Stimulated activated CD4-positive, alpha-beta T cell treated with anti-CD3 and anti-CD28 coated beads, Interleukin-1b, Interleukin-23, amount 100 ng/mL, for 4 hours (primary cell): ENCODE data around the gene ZNF385B.
"Not testable (repeated sequence)": the region's sequence is repeated elsewhere in the genome, so short reads cannot be mapped to it uniquely, and the experiment has no call there.

Source experiments
- DNase-seq, 2 donors: peaks; one replicate each; pipeline ENCODE4 v3.0.0-alpha.2; 2020; ENCODE audit warnings: low read depth in 2 of 2

Gene ZNF385B

GRCh38 chr2:179861416-179862067, at the start of gene ZNF385B:
Gene ZNF385B, minus strand, starts transcription at chr2:179861612.
- no peak for DNase-seq

- DNase-seq, result no peak
Observed at GRCh38 chr2:179910735-179911113, 49.3 kb upstream of the ZNF385B start.

DNA sequence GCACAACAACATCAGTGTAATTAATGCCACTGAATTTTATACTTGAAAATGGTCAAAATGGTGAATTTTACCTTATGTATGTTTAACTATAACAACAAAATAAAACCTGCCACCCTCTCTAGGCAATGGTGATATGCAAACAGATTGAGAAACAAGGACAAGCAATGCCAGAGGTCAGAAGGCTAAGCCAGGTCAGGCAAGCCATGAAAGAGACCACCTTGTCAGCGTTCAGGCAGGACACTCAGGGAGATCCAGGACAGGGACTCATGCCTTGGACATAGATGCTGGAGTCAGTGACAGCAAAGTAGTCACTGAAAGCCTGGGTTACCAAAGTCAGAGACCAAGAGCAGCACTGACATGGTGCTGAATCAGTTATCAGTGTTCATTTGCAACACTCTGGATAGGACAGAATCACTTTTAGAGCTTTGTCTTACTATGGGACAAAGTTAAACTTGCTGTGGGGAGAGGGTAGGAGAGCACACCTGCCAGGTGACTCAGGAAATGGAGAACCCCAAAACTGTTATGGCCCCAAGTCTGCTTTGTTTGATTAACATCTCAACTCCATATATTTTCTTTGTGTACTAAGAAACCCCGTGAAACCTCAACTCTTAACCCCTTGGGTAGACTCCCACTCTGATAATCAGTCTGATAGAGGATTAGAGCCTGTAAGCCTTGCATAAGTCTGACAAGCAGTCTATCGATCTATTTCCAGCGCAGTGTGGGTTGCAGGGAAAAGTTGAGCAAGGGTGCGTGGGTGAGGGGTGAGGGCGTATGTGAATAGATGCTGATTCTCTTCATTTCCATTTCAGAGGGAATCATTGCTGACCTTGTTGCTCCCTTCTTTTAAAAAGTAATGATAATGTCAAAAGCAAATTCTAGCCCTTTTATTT, 48.7 kb upstream of the ZNF385B start:
- DNase-seq, result no peak

GRCh38 chr2:179900655-179901054, 39.2 kb upstream of the ZNF385B start:
- DNase-seq, result no peak

- DNase-seq, result no peak
Observed at GRCh38 chr2:179899666-179900065, 38.3 kb upstream of the ZNF385B start.

DNA sequence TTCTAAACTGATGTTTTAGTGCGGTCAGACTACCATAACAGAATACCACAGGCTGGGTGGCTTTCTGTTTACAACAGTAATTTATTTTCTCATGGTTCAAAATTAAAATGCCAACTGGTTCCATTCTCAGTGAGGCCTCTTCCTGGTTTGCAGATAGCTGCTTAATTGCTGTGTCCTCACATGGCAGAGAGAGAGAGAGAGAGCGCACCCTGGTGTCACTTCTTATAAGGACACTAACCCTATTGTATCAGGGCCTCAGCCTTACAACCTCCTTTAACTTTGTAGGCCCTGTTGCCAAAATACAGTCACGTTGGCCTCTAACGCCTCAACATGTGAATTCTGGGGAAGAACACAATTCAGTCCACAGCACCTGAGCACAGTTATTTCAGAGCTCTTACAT, 37.5 kb upstream of the ZNF385B start:
- DNase-seq, result no peak

GRCh38 chr2:179893616-179894015, 32.2 kb upstream of the ZNF385B start:
- no peak for DNase-seq

GRCh38 chr2:179891237-179891636, 29.8 kb upstream of the ZNF385B start:
- DNase-seq, result no peak

GRCh38 chr2:179890666-179891065, 29.3 kb upstream of the ZNF385B start:
- no peak for DNase-seq

DNA sequence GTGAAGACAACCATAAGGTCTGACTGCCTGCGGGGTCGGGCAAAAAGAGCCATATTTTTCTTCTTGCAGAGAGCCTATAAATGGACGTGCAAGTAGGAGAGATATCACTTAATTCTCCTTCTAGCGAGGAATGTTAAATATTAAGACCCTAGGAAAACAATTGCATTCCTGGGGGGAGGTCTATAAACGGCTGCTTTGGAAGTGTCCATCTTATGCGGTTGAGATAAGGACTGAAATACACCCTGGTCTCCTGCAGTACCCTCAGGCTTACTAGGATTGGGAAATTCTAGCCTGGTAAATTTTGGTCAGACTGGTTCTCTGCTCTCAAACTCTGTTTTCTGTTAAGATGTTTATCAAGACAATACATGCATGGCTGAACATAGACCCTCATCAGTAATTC, 27.2 kb upstream of the ZNF385B start:
- not testable (repeated sequence) for DNase-seq

- DNase-seq, result no peak
Observed at GRCh38 chr2:179884193-179884592, 22.8 kb upstream of the ZNF385B start.

DNA sequence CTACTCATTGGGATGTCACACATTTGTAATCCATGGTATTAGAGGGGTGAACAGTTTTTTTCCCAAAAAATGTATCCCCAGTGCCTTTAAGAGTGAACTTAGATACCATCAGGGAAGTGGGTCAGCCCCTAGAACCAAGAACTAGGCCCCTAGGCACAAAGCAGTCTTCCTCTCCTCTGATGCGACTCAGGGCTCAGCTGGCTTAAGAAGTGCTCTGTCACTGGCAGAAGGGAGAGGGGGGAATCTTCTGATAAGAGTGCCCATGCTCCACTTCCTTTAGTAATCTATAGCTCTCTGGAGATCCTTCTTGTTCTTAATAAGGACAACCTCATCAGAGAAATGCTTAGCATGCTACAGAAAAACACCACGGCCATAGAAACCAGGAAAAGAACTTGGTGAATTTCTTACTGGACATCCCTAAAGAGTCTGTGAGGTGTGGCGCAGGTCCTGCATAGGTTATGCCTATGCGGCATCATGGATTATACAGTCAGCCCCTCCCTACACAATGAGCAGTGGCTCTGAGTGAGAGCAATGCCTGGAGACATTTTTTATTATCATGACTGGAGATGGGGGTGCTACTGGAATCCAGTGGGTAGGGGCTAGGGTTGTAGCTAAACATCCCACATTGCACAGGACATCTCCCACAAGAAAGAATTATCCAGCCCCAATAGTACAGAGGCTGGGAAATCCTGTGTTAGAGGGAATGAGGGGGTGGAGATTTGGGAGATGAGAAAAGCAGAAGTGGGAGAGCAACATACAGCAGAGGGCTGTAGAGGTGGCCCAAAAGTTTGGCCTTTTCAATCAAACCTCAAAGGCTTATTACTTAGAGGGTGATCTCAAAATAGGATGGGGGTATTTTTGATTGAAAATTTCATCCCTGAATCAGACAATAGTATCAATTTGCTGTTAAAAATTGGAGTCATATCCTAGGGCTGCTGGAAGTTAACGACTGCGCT, 21.7 kb upstream of the ZNF385B start:
- DNase-seq, result no peak

- no peak for DNase-seq
Observed at GRCh38 chr2:179877601-179878364, 16.4 kb upstream of the ZNF385B start.

DNA sequence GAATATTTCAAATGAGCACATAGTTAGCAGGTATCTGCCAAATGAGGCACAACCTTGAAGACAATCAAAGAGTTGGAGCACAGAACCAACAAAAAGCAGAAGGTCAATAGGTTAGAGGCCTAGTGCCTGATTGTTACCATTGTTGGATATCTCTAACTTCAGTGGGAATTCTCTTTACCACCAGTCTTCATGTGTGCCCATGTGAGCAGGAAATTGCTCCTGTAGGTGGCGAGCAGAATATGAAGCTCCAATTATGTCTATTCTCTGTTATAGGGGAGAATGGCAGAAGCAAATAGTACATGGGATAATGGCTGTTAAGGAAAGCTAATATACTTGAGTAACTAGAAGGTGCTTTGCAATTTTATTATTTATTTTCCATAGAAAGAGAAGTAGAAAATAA, 14.9 kb upstream of the ZNF385B start:
- no peak for DNase-seq

DNA sequence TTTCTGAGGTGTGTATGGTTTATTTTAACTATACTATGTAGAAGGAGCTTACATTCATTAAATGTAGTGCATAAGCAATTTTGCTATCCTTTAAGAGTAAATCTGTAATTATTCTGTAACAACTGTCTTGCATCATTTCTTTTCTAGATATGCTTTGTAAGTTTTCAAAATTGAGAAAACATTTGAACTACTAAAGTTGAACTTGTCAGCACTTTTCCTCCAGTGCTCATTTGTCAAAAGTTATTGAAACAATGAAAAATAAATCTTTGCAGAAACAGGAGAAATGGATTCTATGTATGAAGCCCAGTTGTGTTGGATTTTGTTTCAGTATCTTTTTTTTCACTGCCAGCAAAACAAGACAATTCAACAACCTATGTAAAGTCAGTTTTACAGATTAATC, 14.5 kb upstream of the ZNF385B start:
- DNase-seq, result no peak

- no peak for DNase-seq
Observed at GRCh38 chr2:179862898-179863458, 1.6 kb upstream of the ZNF385B start.

GRCh38 chr2:179861027-179861415, 391 bp downstream of the ZNF385B start:
- no peak for DNase-seq

DNA sequence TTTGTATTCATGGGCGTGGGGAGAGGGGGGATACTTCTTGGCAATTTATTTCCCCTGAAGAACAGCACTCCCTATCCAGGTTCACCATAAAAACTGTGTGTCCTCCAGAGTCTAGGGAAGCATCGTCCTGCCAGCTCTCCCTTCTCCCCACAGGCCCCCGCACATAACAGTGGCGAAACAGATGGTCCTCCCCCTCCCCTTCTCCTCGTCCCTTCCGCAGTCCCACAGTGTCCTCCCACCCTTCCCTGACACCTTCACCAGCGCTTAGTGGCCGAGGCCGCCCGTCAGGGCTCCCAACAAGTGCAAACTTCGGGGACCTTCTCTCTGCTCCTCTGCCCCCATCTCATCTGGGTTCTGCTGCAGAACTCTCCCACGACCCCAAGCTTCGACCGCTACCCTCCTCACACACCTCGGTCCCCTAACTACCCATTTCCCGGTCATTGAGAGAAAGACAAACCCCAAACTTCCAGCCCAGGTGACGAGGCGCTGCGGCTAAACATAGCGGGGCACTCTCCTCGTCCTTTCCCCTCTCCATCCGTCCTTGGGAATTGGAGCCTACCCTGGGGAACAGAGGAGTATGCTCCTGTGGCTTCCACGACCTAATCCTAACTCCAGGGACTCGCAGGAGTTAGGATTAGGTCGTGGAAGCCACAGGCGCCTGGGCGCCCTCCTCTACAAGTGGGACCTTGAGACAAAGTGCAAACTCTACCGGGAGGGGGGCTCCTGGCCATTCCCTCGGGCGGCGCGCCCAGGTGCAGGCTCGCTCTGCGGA, 971 bp downstream of the ZNF385B start:
- no peak for DNase-seq

- no peak for DNase-seq
Observed at GRCh38 chr2:179859523-179859922, 1.9 kb downstream of the ZNF385B start.

DNA sequence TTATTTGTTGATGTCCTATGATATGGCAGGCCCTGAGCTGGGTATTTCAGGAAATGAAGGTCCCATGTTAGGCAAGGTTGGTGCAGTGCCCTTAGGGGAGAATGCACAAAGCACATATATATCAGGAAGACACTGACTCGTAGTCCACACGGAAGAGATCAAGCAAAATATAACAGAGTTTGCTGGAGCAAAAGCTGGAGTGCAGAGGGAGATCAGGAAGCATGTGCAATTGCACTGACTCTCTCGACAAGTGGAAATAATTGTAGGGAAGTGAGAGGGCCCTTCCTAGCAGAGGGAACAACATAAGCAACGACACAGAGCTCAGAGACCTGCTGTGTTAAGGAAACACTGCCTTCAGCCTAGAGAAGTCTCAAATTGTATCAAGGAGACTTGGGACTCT, 4.2 kb downstream of the ZNF385B start:
- DNase-seq, result no peak
